GM06990 (cell line): ENCODE measurements around the gene TCF12.

Source experiments
- DNase-seq: peaks from one replicate; pipeline ENCODE4 v3.0.0-alpha.2; 2011; ENCODE audit not compliant: insufficient read length; ENCODE audit errors: extremely low read depth
- H3K27me3 ChIP-seq: replicated peaks from 2 replicates; pipeline ENCODE4 v1.6.0; 2011; ENCODE audit warnings: low read length; ENCODE audit not compliant: control insufficient read depth, insufficient read depth
- H3K36me3 ChIP-seq: 2 replicates; pipeline ENCODE4 v1.5.1; 2011; ENCODE audit warnings: low read length; ENCODE audit not compliant: control insufficient read depth, insufficient read depth
- H3K4me3 ChIP-seq: replicated peaks from 2 replicates; pipeline ENCODE4 v1.5.1; 2011; ENCODE audit warnings: low read depth, mild to moderate bottlenecking, control low read depth, low read length
- TF ChIP-seq, protein P1 (sequence below): IDR thresholded peaks from 2 replicates; pipeline ENCODE4 v1.5.1; 2011; ENCODE audit warnings: low read length, control low read depth, mild to moderate bottlenecking, inconsistent platforms; ENCODE audit not compliant: insufficient read depth, poor library complexity, severe bottlenecking

The TCF12 gene

DNA sequence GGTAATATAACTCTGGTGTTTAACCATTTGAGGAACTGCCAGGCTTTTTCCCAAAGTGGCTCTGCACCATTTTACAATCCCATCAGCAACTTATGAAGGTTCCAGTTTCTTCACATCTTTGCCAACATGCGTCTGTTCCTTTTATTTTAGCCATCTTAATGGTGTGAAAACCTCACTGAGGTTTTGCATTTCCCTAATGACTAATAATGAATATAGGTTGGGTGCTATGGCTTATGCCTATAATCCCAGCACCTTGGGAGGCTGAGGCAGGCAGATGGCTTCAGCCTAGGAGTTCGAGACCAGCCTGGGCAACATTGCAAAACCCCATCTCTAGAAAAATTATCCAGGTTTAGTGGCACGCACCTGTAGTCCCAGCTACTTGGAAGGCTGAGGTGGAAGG is 210.6 kb downstream of the TCF12 start:
- no peak for DNase-seq
- Histone ChIP-seq H3K4me3 (no peak overlapping the region), H3K27me3 (no peaks in the 10 kb centered on the region), H3K36me3 (no peaks in the 10 kb centered on the region)
- TF ChIP-seq, protein P1, sequence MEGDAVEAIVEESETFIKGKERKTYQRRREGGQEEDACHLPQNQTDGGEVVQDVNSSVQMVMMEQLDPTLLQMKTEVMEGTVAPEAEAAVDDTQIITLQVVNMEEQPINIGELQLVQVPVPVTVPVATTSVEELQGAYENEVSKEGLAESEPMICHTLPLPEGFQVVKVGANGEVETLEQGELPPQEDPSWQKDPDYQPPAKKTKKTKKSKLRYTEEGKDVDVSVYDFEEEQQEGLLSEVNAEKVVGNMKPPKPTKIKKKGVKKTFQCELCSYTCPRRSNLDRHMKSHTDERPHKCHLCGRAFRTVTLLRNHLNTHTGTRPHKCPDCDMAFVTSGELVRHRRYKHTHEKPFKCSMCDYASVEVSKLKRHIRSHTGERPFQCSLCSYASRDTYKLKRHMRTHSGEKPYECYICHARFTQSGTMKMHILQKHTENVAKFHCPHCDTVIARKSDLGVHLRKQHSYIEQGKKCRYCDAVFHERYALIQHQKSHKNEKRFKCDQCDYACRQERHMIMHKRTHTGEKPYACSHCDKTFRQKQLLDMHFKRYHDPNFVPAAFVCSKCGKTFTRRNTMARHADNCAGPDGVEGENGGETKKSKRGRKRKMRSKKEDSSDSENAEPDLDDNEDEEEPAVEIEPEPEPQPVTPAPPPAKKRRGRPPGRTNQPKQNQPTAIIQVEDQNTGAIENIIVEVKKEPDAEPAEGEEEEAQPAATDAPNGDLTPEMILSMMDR: no peak

DNA sequence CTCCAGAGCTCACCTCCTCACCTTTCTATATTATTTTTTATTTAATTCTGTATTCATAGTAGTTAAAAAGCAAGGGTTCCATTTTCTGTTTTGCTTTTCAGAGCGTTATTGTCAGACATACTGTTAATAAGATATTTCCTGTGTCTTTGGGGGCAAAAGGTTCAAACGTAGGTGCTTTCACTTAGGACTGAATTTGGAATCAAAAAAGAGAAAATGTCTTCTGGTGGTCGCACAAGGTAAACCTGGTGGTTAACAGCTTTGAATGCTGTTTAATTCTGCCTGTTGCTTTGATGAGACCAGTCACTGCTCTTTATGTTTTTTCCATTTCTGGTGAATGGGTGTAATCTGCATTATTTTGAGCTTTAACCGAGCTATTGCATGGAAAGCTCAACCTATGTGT is 212.5 kb downstream of the TCF12 start:
- TF ChIP-seq, protein P1: no peak
- H3K4me3 ChIP-seq: no peak overlapping the region
- DNase-seq: no peak
- no peaks in the 10 kb centered on the region for H3K27me3 ChIP-seq
- no peaks in the 10 kb centered on the region for H3K36me3 ChIP-seq

DNA sequence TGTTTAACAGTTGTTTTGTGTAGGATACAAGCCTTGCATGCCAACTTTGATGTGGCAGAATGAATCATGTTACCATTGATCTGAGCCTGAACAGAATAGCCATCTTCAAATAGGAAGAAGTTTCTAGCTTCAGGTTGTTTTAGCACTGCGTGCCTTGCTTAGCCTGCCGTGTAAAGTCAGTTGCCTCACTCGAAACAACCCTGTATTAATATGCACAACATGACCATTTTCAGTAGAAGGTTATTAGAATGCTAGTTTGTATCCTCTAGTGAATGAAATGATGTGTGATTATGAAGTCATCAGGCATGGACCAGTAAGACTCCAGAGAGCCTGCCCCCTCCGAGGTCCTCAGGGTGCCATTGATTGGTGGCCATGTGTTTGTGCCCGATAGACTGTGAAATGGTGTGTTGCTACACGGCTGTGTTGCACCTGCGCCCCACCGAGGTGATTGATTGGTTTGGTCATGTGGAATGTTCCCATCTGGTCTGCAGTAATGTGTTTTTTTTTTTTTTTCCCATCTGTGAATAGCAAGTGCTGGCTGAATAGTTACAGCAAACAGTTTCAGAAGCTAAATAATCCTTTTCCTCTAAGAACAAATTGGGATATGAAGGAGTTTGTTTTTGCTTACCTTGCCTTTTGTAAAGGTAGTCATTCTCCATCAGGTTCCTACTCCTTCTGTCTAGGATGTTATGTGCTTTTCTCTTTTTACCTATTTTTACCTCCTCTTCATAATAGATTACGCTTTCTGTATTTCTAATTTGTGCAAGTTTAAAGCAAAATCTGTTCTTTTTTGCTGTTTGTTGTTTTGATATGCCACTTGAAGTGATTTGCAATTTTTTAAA is 214.9 kb downstream of the TCF12 start:
- TF ChIP-seq, protein P1: no peak
- H3K36me3 ChIP-seq: no peaks in the 10 kb centered on the region
- H3K27me3 ChIP-seq: no peaks in the 10 kb centered on the region
- DNase-seq: no peak
- H3K4me3 ChIP-seq: no peak overlapping the region

DNA sequence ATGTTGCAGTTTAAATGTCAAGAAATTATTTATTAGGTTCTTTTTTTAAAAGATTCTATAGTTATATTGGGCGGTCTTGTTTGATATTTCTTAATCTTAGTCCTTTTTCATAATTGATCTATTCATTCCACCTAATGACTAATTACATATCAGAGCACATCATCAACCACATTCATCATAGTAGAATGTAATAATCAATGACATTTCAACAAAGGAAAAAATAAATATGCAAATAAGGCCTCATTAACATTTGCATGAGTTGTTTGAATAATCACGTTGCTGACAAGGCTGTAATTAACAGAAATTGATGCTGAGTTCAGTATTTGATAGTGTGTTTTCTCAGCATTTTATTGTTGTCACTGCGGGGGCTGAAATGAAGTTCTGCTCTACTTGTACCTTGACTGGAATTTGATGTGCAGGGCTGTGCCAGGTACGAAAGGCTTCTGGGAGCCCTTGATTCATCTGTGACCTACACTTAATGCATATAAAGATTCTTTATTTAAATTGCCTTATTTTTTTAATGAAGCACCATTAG is 215.7 kb downstream of the TCF12 start:
- DNase-seq: no peak
- Histone ChIP-seq H3K4me3 (no peak overlapping the region), H3K27me3 (no peaks in the 10 kb centered on the region), H3K36me3 (no peaks in the 10 kb centered on the region)
- TF ChIP-seq, protein P1: no peak

DNA sequence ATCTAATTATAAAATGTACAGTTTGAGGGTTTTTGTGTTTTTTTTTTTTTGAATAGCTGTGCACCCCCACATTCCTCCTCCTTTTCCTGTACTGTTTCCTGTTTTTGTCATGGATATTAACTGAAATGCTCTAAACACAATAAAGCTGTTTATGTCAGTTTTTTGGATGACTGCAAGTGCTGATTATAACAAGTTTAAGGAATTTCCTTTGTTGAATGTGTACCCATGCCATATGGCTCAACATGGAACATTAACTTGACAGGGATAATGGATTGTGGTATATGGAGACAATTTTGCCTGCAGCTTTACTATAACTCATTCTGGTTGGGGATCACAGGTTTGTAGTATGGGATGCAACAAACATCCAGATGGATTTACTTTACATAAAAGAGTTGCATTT is 216.4 kb downstream of the TCF12 start:
- Histone ChIP-seq H3K4me3 (no peak overlapping the region), H3K36me3 (no peaks in the 10 kb centered on the region), H3K27me3 (no peaks in the 10 kb centered on the region)
- TF ChIP-seq, protein P1: no peak
- DNase-seq: no peak

DNA sequence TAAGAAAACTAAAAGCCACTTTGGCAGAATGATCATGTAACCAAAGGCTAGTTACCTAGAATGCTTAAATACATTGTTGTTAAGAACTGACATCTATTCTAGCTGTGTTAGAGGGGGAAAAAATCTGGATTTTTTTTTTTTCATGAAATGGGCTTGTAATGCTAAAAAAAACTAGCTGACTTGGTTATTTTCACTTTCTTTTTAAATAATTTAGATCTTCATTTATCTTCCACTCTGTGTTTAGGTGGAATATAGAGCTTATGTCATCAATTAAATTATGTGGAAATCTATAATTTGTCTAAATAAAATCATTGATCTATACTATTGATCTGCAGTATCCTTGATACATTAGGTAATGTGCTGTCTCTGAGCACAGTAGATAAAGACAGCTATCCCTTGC is 217.4 kb downstream of the TCF12 start:
- no peaks in the 10 kb centered on the region for H3K36me3 ChIP-seq
- DNase-seq: no peak
- H3K4me3 ChIP-seq: no peak overlapping the region
- no peaks in the 10 kb centered on the region for H3K27me3 ChIP-seq
- TF ChIP-seq, protein P1: no peak
